Measurements from ENCODE around the gene TMBIM6.
"Not testable (repeated sequence)": the region's sequence is repeated elsewhere in the genome, so short reads cannot be mapped to it uniquely, and the experiment has no call there.

The TMBIM6 gene

DNA sequence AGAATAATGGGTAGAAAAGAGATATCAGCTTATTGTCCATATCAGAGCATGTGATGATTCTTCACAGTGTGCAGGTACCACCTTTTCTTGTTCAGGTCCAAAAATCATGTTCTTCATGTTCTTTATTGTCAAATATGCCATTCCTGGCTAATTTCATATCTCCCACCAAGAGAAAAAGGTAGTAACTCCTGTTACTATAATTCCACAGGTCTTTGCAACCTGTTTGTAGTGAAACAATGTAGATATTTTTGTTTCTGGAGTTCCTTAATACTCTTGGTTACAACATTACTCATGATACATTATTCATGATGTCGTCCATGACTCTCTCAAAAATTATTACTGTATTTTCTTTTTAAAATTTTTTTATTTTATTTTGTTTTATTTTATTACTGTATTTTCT, 11.3 kb upstream of the TMBIM6 start:
- DNase-seq, result no peak

DNA sequence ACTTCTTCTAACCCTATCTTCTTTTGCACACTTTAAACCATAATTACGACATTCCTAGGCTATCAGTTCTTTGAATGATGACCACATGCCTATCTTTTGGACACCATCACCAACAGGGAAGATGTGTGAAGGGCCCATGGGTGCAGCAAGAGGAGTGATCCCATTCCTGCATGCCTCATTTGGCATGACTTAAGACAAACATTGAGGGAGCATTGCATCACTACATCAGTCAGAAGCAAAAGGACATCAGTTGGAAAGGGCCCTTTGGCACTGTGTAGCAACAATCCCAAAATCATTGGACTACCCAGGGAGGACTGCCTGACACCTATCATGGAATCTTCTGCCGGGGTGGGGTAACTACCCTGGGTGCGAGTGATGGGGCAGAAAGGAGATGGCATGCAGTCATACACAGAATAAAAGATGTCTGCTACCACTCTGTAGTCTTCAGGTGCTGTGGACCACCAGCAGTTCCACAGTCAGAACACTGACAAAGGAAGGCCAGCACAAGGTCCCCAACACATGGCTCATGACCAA, 10.7 kb upstream of the TMBIM6 start:
- no peak for DNase-seq

DNA sequence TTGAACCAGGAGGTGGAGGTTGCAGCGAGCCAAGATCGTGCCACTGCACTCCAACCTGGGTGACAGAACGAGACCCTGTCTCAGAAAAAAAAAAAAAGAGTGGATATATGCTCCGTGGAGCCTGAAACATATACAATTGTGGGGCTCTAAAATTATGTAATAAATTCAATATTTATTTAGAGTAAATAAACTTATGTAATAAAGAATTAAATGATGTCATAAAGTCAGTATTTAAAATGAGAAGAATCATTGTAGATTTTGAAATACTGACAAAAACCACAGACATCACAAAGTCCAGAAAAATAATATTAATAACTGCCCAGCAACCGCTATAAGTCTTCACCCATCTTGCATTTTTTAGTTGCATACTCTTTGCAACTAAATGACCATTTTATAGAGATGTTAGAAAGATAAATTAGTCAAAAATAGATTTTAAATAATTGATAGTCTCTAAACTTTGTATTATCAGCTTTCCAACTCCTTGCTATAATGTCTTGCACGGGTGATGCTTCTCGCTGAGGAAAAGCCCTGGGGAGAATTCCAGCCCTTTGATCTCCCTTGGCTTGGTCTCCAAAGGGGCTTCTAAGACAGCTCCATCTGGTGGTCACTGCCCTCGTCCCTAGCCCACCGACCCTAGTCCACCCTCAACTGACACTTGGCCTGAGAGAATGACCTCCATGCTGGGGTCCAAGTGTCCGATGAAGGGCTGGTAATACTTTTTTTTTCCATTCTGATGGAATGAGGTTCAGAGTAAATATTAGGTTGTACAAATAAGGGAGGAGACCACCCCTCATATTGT, 7.9 kb upstream of the TMBIM6 start:
- no peak for DNase-seq

DNA sequence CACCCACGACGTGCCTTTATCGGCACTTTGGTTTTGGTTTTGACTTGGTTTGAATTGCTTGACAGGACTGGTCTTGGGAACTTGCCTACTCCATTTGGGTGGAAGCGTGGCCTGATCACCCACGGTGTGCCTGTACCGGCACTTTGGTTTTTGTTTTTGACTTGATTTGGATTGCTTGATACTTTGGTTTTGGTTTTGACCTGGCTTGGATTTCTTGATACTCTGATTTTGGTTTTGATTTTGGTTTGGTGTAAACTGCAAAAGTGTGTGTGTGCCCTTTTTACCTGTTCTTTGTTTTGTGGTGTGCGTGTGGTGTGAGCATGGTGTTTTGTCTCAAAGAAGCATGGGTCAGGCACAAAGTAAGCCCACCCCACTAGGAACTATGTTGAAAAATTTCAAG, 6.5 kb upstream of the TMBIM6 start:
- DNase-seq, result not testable (repeated sequence)

GRCh38 chr12:49738721-49739120, 2.6 kb upstream of the TMBIM6 start:
- DNase-seq, result not testable (repeated sequence)

DNA sequence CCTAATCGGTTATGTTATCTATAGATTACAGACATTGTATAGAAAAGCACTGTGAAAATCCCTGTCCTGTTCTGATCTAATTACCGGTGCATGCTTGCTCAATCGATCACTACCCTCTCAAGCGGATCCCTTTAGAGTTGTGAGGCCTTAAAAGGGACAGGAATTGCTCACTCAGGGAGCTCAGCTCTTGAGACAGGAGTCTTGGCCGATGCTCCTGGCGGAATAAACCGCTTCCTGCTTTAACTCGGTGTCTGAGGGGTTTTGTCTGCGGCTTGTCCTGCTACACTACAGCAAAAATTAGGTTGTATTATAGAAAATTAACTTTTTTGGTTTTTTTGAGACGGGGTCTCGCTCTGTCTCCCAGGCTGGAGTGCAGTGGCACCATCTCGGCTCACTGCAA, 1.1 kb upstream of the TMBIM6 start:
- DNase-seq, result not testable (repeated sequence)

DNA sequence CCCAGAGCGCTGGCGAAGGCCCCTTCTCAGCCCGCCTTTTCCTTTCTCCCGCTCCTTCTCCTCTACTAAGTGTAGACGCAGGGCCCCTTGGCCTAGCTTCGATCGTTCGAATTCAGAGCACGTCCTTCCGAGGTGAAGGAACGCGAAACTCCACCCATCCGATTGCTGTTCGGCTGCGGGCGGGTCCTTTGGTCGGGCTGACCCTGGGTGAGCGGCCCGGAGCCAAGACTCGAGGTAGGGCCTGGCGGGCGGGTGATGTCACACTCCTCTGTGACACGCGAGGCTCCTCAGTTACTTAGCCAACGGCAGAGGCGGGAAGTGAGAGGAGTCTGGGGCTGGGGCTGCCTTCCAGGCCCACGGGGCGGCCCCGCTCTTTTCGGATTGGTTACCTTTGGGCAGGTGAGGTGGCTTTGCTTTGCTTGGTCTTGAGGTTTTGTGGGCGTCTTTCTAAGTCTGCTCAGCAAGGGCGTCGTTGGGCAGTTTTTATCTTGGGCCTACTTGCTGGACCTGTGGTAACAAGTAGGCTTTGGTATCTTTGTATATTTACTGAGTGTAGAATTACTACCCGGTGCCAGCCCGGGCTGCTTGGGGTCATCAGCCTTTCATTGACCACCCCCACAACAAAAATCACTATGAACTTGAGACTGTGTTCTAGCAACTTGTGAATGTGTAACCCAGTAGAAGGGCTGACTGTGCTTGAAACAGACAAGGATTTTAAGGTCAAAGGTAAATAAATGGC, 694 bp downstream of the TMBIM6 start:
- DNase-seq, result peak; percentile 60

- DNase-seq, result no peak
Measured at GRCh38 chr12:49744363-49744885, 3.1 kb downstream of the TMBIM6 start.

DNA sequence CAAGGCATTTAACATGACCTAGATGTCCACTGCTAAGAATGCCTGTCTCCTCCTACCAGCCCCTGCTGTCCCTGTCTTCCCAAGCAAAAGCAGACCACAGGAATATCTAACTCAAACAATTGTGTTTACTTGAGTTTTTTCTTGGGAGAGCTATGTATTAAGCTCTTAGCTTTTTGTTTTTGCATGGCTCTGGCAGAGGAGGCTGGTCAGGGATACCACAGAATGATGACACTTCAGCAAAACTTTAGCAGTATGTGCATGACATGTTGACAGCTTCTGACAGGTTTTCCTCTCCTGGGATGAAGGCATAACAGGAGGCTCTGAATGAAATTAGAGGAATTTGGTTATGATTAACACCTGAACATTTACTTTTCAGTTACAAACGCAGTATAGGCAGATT, 6.9 kb downstream of the TMBIM6 start:
- DNase-seq, result no peak

DNA sequence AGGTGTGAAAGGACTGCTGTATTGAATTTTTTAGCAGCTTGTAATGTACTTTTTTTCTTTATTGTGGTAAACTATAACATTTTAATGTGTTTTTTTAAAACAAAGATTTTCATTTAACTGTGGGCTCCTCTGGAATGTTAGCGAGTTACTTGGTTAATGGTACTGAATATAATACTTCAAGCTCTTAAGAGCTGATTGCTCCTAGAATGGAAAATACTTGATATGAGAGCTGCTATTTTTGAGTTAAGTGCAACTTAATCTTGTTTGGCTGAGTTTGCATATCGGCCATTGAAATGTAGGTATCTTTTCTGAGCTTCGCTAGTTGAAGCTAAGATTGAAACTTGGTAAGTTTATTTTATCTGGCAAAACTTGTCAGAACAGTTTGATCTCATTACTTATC, 7.4 kb downstream of the TMBIM6 start:
- no peak for DNase-seq

DNA sequence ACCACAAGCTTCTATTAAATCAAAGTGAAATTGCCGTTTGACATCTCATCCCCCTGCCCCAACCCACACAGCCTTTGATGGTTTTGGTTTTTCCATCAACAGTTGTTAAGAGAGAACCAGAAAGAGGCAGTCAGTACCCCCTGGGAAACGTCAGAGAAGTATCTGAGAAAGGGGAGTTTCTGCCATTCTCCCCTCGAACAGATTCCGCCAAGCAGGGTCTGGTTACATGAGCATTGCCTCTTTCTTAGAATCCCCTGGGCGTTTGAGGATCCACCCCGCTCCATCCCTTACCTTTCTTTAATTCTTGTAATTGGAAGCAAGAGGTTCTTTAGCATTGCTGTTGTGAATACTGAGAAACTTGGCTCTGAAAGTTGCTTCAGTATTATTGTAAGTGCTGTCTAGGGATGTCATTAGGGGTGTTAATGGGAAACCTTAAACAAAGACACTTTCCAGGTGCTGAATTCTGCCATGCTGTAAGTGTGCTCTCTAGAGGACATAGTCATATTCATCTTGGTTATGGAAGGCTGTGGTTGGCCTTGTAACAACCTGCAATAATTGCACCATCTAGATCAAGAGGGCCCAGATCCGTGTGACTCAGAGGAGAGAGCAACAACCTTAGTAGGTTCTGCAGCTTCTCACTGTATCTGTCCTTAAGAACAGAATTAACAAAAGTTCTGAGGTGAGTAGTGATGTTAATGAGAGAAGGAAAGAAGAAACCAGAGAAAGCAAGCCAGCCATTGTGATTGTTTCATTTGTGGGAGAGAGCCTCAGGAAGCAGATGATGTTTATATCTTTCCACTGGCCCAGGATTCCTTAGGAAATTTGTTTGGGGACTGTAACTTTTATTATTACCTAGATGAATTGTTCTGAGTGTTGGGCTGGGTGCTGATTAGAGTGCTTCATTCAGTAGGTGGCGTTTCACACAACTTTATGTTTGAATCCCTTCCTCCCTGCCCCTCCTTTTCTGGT, 9.0 kb downstream of the TMBIM6 start:
- DNase-seq, result no peak

- DNase-seq, result no peak
Measured at GRCh38 chr12:49750996-49751393, 9.6 kb downstream of the TMBIM6 start.

- DNase-seq, result no peak
Measured at GRCh38 chr12:49761677-49762467, 20.5 kb downstream of the TMBIM6 start.

GRCh38 chr12:49762468-49762847, 21.1 kb downstream of the TMBIM6 start:
- DNase-seq, result no peak

GRCh38 chr12:49763006-49763591, 21.7 kb downstream of the TMBIM6 start:
- DNase-seq, result no peak

DNA sequence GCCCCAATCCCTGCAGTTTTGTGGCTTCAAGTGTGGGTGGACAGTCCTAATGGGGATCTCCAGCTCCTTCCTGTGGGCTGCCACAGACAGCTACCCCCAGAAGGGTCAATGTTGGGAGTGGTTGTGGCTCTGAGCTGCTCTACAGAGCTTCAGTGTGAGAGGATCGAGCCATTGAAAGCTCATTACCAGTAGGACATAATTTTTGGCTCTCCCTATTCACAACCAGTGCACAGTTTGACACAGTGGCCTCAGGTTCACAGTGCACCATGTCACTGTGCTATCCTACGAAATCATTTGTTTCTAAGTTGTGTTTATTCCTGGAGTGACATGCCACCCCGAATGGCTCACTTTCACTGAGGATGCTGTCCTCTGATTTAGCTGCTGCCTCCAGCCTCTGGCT, 22.8 kb downstream of the TMBIM6 start:
- DNase-seq, result no peak

GRCh38 chr12:49766115-49766455, 24.7 kb downstream of the TMBIM6 start:
- DNase-seq, result no peak

GRCh38 chr12:49767333-49767732, 26.0 kb downstream of the TMBIM6 start:
- DNase-seq, result no peak

DNA sequence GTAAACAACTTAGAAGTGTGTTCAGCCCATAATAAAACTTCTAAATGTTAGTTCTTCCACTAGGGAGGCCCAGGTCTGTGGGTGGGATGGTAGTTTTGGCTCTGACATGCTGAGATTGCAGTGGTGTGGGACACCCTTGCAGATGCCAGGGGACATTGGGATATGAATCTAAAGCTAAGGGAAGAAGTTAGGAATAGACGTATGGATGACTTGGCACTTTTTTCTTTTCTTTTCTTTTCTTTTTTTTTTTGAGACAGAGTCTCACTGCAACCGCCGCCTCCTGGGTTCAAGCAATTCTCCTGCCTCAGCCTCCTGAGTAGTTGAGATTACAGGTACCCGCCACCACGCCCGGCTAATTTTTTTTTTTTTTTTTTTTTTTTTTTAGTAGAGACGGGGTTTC, 31.7 kb downstream of the TMBIM6 start:
- not testable (repeated sequence) for DNase-seq

DNA sequence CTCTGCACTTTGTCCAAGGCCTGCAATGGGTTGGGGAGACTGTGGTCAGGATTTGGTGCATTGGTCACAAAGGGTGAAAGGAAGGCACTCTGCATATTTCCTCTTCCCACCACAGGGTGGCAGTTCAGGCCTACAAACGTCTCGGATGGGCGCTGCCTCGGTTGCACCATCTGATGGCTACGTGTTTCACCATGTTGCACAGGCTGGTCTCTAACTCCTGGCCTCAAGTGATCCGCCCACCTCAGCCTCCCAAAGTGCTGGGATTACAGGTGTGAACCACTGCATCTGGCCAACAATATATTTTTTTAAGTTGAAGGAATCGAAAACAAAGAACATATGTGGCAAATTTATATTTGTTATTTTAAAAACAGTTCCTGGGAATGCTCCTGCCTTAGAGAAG, 35.1 kb downstream of the TMBIM6 start:
- DNase-seq, result peak; percentile 36

- no peak for DNase-seq
Measured at GRCh38 chr12:49776858-49777257, 35.5 kb downstream of the TMBIM6 start.

DNA sequence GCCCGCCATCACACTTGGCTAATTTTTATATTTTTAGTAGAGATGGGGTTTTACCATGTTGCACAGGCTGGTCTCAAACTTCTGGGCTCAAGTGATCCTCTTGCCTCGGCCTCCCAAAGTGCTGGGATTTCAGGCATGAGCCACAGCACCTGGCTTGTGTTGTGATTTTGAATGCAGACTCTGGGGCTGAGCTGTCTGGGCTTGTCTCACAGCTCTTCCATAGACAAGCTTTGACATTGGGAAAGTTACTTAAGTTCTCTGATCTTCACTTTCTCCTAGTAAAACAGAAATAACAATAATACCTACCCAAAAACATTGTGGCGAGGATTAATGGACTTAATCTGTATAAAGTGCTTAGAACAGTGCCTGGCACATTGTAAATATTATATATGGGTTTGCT, 36.0 kb downstream of the TMBIM6 start:
- DNase-seq, result no peak
